ENCODE results near the gene RBX1. TPM values are rescaled to one million over a fixed set of nuclear protein-coding genes. Genes with fewer than 3 reads are reported as not detected.

RBX1 gene
- total RNA-seq, 4 donors from 2014 or later = 27.7 to 62.6 (median 33.9) TPM

DNA sequence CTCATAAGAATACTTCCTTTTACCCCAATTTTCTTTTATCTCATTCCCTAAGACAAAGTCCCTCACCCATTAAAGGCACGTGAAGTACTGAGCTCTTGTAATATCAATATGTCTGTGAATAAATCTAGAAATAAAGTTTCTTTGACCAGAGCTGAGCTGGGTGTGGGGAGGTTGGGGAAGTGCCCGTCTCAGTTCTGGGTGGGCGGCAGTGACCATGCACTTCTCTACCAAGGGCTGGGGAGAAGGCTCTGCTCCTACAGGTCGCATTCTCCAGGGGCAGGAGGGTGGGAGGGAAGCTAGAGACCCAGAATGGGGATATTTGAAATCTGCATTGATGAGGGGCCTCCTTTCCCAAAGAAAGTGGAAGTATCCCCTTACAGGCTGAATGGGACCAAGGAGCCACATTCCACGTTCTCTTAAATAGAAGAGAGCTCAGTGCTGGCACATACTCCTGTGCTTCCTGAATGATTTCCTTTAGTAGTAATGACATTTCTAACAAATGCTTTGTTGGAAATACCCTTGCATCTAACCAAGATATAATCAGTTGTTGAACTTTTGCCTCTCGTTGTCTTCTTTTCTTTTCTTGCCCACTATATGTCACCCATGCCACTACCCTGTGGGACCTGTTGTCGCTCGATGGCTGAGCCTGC lies 16.1 kb downstream of the RBX1 start:
- H3K4me1 ChIP-seq = peaks cover 0 to 8% (median 0%) of the 10 kb centered on the region in 4 donors

DNA sequence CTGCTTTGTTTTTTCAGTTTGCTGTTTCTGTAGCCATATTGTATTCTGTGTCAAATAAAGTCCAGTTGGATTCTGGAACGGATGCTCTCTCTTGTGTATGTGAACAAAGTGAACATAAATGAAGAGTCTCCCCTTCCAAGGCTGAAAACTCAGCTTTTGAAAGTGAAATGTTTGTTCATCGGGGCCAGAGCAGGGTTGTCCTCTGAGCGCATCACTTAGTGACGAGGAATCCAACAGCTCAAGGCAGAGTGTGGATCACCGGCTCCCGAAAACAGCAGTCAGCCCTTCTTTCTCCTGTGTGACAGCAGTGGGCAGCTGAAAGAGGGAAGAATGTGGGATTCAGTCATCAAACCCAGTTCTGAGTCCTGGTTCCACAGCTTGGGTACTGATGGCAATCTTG lies 21.4 kb downstream of the RBX1 start:
- Histone ChIP-seq H3K27ac (no peak overlapping the region), H3K9me3 (no peaks in the 10 kb centered on the region), H3K4me3 (no peak overlapping the region), H3K36me3 (peaks cover 0 to 59% (median 0%) of the 10 kb centered on the region in 3 donors), H3K4me1 (peaks cover 0 to 5% (median 0%) of the 10 kb centered on the region in 4 donors), H3K27me3 (no peaks in the 10 kb centered on the region)
- DNase-seq (ENCODE audit: low spot score in 2 of 2) = no peak
- WGBS, 2 donors = 92% methylated on average over 6 of the region's 6 CpGs
- TF ChIP-seq POLR2A (IDR thresholded peaks at IDR 0.05) = no peak
- TF ChIP-seq, protein P1, sequence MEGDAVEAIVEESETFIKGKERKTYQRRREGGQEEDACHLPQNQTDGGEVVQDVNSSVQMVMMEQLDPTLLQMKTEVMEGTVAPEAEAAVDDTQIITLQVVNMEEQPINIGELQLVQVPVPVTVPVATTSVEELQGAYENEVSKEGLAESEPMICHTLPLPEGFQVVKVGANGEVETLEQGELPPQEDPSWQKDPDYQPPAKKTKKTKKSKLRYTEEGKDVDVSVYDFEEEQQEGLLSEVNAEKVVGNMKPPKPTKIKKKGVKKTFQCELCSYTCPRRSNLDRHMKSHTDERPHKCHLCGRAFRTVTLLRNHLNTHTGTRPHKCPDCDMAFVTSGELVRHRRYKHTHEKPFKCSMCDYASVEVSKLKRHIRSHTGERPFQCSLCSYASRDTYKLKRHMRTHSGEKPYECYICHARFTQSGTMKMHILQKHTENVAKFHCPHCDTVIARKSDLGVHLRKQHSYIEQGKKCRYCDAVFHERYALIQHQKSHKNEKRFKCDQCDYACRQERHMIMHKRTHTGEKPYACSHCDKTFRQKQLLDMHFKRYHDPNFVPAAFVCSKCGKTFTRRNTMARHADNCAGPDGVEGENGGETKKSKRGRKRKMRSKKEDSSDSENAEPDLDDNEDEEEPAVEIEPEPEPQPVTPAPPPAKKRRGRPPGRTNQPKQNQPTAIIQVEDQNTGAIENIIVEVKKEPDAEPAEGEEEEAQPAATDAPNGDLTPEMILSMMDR (IDR thresholded peaks at IDR 0.05) = no peak
- no peak for TF ChIP-seq EP300 (IDR thresholded peaks at IDR 0.05)

More for the DNA sequence above, 16.1 kb downstream of the RBX1 start:
- Histone ChIP-seq H3K9me3 (no peaks in the 10 kb centered on the region), H3K36me3 (peaks cover 0 to 86% (median 0%) of the 10 kb centered on the region in 3 donors), H3K27ac (no peak overlapping the region), H3K27me3 (no peaks in the 10 kb centered on the region), H3K4me3 (no peak overlapping the region)
- TF ChIP-seq EP300 (IDR thresholded peaks at IDR 0.05) (no peak), POLR2A (IDR thresholded peaks at IDR 0.05) (no peak)
- TF ChIP-seq, protein P1 (IDR thresholded peaks at IDR 0.05) = no peak
- no peak for DNase-seq (ENCODE audit: low spot score in 2 of 2)
- 75 to 76% methylated on average over 8 of the region's 8 CpGs for WGBS, 2 donors

DNA sequence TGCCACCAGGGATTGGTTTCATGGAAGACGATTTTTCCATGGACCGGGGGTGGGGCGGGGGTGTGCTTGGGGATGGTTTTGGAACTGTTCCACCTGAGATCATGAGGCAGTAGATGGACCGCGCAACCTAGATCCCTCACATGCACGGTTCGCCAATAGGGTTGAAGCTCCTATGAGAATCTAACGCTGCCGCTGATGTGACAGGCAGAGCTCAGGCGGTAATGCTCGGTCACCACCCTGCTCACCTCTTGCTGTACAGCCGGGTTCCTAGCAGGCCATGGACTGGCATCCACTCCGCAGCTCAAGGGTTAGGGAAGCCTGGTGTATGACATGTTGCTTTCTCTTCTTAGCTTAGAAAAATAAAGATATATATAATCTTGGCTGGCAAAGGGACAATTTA lies 22.0 kb downstream of the RBX1 start:
- H3K9me3 ChIP-seq = no peaks in the 10 kb centered on the region
- no peaks in the 10 kb centered on the region for H3K27me3 ChIP-seq
- no peak for DNase-seq (ENCODE audit: low spot score in 2 of 2)
- H3K4me3 ChIP-seq = no peak overlapping the region
- 91 to 97% methylated on average over 13 of the region's 13 CpGs for WGBS, 2 donors
- TF ChIP-seq EP300 (IDR thresholded peaks at IDR 0.05) (no peak), POLR2A (IDR thresholded peaks at IDR 0.05) (no peak)
- TF ChIP-seq, protein P1 (IDR thresholded peaks at IDR 0.05) = no peak
- H3K36me3 ChIP-seq = peaks cover 0 to 53% (median 0%) of the 10 kb centered on the region in 3 donors
- H3K4me1 ChIP-seq = peaks cover 0 to 5% (median 0%) of the 10 kb centered on the region in 4 donors
- no peak overlapping the region for H3K27ac ChIP-seq

DNA sequence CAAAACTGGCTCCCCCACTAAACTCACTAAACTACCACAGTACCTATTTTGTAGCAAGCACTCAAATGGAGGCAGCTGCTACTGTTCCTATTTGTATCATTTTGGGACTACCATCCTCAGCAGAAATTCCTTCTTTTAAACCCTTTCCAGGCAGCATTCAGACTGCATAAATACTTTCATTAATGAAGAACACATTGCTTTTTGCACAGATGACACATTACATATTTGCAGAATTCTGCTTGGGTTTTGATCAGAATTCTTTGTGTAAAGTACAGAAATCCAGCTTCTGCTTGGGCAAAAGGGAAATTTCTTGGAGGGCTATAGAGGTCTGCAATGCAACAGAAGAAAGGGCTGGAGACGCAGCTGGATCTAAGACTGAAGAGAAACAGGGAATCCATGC lies 24.2 kb downstream of the RBX1 start:
- TF ChIP-seq, protein P1 (IDR thresholded peaks at IDR 0.05) = no peak
- TF ChIP-seq EP300 (IDR thresholded peaks at IDR 0.05) (no peak), POLR2A (IDR thresholded peaks at IDR 0.05) (no peak)
- no peaks in the 10 kb centered on the region for H3K27me3 ChIP-seq
- DNase-seq (ENCODE audit: low spot score in 2 of 2) = no peak
- H3K36me3 ChIP-seq = peaks cover 0 to 31% (median 0%) of the 10 kb centered on the region in 3 donors
- no peak overlapping the region for H3K27ac ChIP-seq
- WGBS, 2 donors = 39 to 54% methylated on average over 1 of the region's 1 CpG
- no peak overlapping the region for H3K4me3 ChIP-seq
- peaks cover 0 to 5% (median 0%) of the 10 kb centered on the region in 4 donors for H3K4me1 ChIP-seq
- H3K9me3 ChIP-seq = no peaks in the 10 kb centered on the region

DNA sequence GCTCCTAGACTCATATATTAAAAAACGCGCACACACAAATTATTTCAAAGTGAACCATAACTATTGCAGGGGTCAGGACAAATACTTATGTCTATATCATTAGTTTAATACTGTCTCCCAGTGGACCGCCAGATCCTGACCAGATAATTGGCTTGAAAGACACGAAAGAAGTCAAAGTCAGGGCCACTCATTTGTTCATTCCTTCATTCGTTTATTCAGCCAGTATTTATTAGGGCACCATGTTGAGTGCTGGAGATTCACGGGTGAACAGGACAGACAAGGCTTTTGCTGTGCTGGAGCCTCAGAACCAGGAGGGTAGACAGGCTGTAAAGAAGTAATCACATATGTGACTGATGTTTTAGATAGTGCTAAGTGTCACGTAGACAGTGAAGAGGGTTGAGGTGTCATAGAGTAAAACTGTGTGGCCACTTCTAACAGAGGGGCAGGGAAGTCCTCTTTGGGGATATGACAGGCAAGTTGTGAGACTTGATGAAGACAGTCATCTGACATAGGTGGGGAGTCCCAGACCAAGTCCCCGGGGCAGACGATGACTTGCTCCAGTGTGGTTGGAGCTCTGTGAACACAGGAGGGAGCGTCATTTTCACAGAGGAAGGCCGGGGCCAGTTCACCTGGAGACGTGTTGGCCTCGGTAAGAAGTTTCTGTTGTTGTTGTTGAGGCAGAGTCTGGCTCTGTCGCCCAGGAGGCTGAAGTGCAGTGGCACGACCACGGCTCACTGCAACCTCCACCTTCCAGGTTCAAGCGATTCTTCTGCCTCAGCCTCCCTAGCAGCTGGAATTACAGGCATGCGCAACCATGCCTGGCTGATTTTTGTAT lies 25.9 kb downstream of the RBX1 start:
- WGBS, 2 donors = 85 to 93% methylated on average over 18 of the region's 18 CpGs
- H3K4me3 ChIP-seq = no peak overlapping the region
- no peak for DNase-seq (ENCODE audit: low spot score in 2 of 2)

More for the DNA sequence above, 25.9 kb downstream of the RBX1 start:
- TF ChIP-seq POLR2A (IDR thresholded peaks at IDR 0.05) = no peak
- TF ChIP-seq, protein P1 (IDR thresholded peaks at IDR 0.05) = no peak
- Histone ChIP-seq H3K27me3 (no peaks in the 10 kb centered on the region), H3K27ac (no peak overlapping the region), H3K4me1 (peaks cover 0 to 5% (median 0%) of the 10 kb centered on the region in 4 donors), H3K9me3 (no peaks in the 10 kb centered on the region), H3K36me3 (peaks cover 0 to 16% (median 0%) of the 10 kb centered on the region in 3 donors)
